NCI-H748 (cell line): Measurements from ENCODE around the gene IPPK.

Source experiments
- DNase-seq: peaks from one replicate; lab custom pipeline; 2025; ENCODE audit not compliant: unreplicated experiment; lab: John Stamatoyannopoulos, UW

Gene IPPK

DNA sequence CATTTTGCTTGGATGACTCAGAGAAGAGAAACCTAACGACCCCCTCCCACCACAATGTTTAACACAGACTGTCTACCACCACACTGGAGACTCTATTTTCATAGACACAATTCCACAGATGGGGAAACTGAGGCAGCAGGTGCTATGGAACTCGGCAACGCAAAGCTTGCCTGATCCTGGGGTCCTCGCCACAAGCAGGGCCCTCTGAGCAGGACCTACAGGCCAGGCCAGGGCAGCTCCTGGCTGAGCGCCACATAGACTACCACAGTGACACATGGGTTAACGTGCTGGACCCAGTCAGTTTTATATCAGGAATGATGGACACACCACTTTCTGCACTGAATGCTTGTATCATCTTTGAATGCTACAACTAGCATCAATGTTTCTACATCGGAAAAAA lies 11.8 kb downstream of the IPPK start:
- DNase-seq, result no peak

DNA sequence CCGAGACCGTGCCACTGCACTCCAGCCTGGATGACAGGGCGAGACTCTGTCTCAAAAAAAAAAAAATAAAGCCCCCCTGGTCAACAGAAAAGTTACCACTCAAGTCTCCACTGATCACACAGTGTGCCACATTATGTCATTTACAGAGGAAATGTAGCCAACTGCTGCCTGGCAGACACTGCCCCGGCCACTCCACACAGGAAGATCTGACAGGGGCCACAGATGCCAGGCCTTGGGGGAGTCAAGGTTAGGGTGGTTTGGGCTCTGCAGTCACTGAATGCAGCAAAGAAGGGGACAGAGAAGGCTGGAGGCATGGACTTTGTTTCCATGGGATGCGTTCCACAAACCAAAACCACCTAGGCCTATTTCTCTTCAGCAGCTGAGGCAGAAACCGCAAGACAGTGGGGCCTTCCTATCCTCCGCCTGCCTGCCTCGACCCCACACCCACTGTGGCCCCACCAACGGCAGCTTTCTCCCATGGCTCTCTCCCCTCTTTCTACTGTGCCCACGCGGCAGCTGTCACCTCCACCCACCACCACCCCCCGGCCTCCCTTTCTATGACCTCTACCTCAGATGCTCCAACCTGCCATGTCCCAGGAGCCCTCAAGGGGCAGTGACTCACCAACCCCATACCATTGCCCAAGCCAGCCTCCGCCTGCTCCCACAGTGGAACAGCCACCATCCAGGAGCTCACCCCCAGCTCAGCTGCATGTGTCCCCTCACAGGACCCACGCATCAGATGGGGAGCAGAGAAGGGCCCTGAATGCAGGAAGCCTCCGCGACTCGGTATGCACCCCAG lies 12.4 kb downstream of the IPPK start:
- DNase-seq, result no peak

DNA sequence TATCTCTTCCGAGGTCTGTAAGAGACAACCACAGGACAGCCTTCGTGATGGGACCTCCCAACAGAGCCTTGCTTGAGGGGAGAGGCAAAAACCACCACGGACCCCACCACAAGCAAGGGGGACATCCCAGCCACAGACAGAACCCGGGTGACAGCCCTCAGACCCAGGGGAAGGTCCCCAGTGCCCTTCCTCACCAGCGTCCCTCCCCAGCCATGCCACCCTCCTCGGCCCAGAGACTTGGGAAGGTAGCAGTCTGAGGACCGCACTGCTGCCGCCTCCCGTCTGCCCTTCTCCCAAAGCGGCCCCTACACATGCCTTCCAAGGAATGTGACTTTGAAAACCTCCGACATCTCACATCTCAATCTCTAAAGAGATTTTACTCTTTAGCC lies 13.4 kb downstream of the IPPK start:
- no peak for DNase-seq

DNA sequence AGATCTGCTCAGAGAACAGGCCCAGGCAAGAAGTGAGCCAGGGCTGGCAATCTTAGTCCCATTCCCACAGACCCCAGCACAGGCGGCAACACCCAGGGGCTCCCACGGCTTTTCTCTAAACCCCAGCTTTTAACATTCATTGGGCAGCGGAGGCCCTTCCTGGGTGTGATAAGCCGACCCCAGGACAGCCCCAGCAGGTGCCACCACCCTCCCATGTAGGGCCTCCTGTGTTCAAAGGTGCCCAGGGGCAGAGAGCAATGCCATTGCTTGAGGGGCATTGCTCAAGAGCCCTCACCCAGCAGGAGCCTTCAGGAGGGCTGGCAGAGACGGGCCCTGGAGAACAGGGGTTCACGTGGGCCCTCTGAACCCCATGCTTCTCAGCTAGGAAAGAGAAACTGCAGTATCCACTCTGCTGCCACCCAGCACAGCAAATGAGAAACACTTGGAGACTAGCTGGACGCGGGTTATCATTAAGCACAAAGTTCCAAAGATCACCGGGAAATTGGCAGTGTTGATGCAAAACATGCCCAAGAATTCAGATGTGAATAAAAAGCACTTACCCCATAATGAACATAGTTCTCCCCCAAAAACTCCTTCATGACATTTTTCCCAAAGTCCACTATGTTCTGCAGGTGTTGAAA lies 13.9 kb downstream of the IPPK start:
- no peak for DNase-seq

DNA sequence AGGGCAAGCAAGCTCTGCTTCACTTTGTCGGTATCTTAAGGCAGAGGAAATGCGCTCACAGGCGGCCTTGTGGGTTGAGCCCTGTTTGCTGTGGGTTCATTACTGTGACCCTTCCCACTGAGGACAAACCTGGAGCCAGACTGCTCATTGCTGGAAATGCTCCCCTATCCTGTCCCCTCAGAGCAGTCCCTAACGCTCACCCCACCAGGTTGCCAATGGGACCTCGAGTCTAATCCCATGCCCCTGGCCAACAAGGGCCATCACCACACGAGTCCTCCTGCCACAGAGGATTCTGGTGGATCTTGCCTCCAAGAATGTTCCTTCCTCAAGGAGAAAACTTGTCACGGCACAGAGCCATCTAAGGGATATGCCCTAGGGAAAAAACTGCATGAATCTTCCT lies 14.6 kb downstream of the IPPK start:
- DNase-seq, result no peak

DNA sequence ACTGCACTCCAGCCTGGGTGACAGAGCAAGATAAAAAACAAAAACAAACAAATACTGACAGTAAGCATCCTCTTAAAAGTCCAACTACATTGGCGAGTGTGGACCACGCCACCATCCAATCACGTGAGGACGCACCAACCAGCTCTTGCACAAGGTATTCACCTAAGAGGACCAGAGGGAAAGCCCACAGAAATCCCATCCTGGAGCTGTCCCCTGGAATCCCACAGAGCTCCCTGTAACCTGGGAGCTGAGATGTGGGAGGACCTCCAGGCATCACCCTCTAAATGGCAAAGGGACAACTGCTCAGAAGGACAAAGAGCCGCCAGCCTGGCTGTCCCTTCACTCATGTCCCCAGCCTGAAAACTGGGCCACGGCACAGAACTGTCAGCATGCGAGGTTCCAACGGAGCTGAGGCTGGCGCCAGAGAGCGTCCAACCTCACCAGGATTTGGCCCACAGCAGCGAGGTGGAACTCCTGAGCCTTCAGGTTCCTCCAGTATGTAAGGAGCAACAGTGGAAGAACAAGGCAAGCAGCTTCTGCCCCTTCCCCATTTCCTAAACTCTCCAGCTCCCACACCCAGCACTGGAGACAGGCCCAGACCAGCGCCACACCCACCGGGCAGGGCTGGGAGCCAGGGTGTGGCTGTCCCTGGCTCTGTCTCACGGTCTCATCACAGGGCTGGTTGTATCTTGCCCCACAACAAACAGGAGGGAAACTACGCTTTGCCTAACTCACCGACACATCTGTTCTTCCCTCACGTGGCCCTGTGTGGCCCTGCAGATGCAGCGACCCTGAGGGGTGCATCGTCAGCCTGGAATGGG lies 15.2 kb downstream of the IPPK start:
- DNase-seq, result no peak

DNA sequence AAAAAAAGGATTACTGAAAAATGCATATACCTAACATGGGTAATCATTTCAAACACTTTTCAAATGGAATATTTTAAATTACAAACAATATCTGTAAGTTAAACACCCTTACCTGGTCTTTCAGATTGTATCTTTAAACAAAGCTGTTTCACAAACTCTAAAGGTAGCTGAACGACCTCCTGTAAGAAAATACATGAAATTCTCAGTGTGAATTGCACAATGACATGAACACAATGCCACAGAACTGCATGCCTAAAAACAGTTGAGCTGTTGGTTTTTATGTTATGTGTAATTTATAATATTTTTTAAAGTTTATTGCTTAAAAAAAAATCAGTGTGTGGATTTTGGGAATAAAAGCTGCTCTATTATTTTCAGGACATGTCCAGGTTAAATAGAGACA lies 17.5 kb downstream of the IPPK start:
- no peak for DNase-seq

DNA sequence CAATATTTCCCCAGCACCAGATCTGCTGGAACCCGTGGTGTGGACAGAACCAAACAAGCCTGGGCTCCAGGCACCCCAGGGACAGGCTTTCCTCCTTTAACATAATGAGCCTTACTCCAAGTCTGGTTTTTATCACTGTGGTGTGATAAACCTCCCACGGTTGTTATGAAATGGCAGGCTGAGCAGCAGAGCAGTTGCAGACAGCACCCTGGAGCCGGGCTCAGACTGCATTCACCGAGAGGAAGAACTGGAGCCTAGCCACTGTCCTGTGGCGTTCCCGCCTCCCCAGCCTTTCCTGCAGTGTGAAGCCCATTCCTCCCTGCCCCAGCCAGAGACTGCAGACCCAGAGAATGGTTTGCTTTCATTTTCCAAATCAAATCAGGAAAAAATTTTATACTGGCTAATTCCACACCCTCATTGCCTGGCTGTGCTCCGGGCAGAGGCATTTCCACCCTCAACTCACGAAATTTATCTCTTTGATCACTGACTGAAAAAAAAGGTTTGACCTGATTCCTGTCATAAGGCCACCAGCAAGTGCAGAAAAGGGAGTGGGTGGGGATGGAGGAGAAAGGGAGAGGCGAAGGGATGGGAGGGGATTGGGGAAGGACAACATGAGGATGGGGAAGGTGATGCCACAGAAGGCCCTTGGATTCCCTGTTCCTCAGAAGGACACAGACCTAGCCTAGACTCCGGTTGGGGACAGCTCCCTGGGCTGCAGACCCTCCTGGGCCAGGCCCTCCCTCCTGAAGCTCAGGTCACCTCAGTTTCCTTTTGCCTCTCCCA lies 18.9 kb downstream of the IPPK start:
- no peak for DNase-seq

DNA sequence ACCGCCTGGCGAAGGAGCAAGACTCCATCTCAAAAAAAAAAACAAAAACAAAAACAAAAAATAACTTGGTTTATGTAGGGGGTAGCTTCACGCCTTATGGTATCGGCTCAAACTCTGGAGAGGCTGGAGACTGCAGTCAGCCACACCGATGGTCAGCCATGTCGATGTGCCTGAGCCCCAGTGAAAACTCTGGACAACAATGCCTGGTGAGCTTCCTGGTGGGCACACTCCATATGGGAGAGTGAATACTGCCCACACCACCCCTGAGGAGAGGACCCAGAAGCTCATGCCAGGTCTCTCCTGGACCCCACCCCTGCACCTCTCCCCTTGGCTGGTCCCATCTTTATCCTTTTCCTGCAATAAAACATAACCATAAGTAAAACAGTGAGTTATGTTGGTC lies 19.6 kb downstream of the IPPK start:
- no peak for DNase-seq

DNA sequence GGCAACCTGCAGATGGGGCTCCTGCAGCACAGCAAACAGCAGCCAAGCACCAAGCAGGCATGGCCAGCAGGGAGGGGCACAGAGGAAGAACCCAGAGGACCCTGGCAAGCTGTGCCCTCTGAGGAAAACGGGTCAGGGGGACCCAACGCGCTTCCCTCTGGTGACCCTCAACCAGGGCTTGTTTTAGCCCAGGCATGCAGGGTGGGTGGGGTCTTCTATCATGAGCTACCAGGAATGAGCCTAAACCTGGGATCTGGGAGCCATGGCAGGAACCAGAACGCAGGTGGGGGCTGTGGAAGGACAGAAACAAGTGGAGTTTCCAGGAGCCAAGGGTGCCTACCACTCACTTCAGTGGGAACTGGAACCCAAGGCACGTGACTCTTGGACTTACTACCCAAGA lies 20.9 kb downstream of the IPPK start:
- DNase-seq, result no peak

DNA sequence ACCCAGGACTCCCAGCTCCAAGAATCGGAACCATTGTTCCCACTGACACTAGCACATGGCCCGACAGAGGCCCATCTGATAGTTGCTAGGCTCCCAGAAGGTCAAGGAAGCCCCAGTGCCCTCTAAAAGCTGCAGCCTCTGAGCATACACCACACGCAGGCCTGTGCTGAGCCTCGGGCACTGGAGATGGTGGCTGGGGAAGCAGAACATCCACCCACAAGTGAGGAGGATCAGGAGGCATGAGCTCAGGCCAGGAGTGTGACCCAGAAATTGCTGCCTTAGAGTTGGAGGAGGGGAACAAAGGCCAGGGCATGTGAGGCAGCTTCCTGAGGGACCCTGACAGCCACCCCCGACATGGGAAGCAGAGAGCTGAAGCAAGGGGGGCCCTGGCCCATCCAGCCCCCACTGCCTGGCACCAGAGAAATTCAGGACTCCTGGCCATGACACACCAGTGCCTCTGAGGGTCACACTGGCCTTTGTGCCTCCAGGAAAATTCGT lies 21.4 kb downstream of the IPPK start:
- no peak for DNase-seq

DNA sequence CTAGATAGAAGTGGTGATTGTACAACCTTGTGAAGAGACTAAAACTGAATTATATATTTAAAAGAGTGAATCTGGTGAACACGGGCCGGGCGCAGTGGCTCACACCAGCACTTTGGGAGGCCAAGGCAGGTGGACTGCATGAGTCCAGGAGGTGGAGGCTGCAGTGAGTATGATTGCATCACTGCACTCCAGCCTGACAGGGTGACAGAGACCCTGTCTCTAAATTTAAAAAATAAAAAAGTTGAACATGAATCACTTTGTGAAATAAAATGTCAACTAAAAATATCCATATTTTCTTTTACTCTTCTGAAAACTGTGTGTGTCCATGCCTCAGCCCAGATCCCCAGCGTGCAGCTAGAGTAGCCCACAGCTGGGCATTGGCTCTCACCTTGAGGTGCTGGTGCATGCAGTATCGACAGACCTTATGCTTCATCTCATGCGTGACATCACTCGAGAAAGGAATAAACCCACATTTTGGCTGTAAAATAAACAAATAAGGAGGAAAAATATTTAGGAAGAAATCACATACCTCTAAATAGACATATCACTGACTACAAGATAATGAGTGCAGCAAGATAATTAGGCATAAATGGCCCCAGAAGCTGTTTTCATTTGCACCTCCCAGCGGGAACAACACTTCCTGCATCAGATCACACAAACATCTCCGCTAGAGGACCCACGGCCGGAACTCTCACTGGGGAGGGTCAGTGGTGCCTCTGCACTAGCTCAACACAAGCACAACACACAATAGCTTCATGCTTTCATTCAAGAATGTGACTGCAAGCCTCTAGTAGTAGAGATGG lies 22.1 kb downstream of the IPPK start:
- DNase-seq, result no peak

DNA sequence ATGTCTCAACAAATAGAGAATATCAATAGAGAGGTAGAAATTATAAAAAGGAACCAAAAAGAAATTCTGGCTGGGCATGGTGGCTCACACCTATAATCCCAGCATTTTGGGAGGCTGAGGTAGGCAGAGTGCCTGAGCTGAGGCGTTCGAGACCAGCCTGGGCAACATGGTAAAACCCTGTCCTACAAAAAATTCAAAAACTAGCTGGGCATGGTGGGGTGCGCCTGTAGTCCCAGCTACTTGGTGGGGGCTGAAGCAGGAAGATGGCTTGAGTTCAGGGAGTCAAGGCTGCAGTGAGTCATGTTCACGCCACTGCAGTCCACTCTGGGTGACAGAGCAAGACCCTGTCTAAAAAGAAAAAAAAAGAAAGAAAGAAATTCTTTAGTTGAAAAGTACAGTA lies 24.9 kb downstream of the IPPK start:
- no peak for DNase-seq

DNA sequence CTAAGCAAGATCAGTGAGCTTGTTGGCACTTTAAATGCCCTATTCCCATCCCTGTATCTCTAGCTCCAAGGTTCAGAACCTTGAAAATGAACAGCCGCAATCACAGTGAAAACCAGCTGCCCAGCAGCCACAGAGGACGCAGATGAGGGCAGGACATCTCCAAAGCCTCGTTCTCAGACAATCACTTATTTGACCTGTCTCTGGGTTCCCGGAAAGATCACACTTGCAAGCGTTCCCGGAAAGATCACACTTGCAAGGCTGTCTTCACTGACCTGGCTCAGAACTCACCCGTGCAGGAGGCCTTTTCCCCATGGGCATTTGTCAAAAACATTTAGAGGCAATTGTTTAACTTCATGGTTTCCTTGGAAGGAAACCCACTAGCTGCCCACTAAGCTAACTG lies 25.7 kb downstream of the IPPK start:
- DNase-seq, result no peak

DNA sequence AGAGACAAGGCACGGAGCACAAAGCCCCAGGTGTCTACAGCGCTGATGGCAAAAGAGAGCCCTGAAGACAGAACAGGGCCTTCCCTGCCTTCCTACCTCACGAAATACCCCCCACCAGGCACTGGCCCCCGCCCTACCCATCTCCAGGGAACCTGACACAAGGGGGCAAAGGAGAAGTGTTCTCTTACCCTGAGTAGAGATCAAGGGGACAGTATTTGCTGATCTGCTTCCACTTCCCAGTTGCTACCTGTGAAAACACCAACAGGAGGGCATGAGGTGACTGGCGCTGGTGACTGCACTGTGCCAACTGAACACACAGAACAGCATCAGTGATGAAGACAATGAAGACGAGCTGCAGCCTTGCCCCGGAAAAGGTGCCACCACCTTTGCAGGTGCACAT lies 27.4 kb downstream of the IPPK start:
- no peak for DNase-seq

DNA sequence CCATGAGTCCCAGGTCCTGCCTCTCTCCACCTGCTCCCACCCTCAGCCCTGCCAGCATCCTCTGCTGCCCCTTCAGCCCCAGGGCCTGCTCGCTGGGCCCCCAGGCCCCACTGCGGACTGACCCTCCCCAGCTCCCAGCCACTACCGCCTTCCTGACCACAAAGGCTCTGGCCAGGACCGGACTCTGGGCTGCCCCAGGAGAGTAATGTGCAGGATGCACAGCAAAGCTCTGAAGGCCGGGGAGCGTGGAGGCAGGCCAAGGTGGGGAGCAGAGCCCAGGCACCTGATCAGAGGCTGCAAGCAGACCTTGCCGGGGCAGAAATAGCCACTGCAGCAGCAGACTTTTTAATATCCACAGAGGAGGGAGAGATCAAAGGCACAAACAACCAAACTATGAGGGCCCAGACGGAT lies 27.9 kb downstream of the IPPK start:
- DNase-seq, result no peak

DNA sequence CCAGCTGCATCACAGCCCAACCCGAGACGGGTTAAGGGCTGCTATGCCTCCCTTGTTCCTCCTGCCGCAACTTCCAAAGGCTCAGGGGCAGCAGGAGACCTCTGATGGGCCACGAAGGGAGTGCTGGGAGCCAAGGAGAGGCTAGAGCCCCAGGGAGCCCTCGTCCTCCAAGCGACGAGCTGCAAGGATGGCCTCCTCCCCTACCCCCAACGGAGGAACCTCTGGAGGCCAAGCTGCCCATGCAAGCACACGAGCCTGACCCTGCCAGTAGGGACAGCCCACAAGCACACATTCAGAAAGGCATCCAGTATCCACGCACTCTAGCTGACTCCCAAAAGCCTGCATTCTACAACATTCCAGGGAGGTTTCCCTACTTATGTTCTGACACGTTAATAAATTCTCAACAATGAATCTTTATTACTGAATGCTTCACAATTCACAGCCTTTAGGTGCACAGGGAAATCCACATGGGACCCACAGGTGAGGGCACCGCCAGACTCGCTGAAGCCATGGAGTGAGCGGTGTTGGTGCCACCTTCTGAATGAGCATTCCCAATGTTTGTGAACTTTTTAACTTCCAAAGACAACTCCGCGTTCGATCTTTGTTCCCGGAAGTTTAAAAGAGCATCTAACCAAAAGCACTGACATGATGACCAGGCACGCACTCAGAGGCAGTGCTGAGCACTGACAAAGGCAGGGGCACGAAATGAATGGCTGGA lies 28.7 kb downstream of the IPPK start:
- DNase-seq, result no peak

DNA sequence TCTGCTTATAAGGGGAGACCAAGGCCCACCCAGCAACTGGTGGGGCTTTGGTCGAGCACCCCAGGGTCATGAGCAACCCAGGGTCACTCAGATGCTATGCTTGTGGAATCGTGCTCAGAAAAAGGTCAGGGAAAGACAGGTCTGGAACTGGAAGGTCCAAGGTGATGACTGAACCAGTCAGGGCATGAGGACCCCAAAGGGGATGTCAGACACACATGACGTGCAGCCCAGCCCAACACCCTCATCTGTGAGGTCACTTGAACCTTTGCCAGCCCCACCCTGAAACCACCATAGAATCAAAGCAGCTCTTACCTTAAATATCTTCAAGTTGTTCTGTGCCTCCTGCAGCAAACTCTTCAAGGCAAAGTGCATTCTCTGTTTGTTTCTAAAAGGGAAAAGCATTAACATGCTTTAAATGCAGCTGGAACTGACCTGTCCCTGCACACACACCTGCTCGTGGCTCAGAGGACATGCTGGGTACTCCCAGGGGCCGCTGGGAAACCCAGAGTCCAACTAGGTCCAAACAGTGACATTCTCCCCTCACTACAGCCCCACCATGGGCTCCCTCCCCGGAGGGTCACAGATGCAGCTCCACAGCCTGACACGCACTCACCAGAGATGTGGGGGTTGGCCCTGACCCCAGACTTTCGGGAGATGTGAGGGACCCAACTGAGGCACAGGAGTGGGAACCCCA lies 29.4 kb downstream of the IPPK start:
- DNase-seq, result no peak

DNA sequence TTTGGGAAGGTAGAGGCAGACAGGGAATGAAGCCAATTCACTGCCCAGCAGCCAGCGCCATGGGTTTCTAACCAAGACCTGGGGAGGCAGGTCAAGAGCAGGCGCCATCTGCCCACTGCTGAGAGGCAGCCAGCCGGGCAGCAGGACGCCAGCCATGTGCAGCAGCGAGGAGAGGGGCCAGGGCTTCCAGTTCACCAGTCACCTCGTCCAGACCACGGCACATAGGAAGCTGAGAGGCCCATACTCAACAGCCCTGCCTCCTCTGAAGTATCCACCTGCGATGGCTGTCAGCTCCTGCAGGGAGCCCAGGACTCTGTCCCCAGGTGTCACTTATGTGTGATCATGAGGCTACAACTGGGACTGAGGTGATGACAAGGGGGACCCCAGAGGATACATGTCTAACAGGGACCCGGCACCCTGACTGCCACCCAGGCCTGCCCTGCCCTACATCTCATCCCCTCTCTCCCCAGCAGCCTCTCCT lies 30.1 kb downstream of the IPPK start:
- no peak for DNase-seq
